Vagina (tissue), 2 donors: Measurements from ENCODE around the gene TPRX2.

Source experiments
- POLR2A ChIP-seq, 2 donors: fragments of 450-650 bp; IDR thresholded peaks; one replicate each; pipeline ENCODE4 v1.6.1; 2017; ENCODE audit warnings: antibody characterized with exemption in 2 of 2, mild to moderate bottlenecking in 2 of 2, moderate library complexity in 2 of 2
- POLR2AphosphoS5 ChIP-seq, 2 donors: sonication (generic); formaldehyde crosslinking; IDR thresholded peaks; one replicate each; pipeline ENCODE4 v1.9.0; 2017; ENCODE audit warnings: antibody characterized with exemption in 2 of 2, mild to moderate bottlenecking in 2 of 2, low read depth in 1 of 2; ENCODE audit not compliant: insufficient read depth in 1 of 2
- TF ChIP-seq, protein P1 (sequence below), 3 experiments: fragments of 450-650 bp in 2 of 3; fragments of 200-600 bp in 1 of 3; sonication (generic) in 1 of 3; IDR thresholded peaks; one replicate each; pipeline ENCODE4 v1.5.1; 2017 to 2019; ENCODE audit warnings: antibody characterized with exemption in 3 of 3, mild to moderate bottlenecking in 2 of 3, moderate library complexity in 2 of 3

DNA sequence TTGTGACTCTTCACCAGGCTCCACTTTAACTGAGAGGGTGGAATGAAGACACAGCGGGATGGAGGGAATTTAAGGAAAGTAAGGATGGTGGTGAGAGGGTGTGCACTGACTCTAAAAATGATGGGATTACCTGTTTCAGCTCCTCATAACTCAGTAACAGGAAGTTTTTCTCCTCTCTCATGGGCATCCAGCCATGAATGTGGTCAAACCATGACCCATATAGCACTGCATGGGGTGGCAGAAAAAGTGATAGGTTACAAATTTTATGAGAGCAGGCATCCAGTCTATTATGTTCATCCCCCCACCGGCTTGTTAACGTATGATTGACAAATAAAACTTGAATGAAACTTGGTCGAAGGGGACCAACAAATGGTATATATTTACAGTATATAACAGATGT, 19.9 kb downstream of the TPRX2 start:
- no peak for TF ChIP-seq POLR2A (IDR thresholded peaks at IDR 0.05)
- TF ChIP-seq, protein P1, sequence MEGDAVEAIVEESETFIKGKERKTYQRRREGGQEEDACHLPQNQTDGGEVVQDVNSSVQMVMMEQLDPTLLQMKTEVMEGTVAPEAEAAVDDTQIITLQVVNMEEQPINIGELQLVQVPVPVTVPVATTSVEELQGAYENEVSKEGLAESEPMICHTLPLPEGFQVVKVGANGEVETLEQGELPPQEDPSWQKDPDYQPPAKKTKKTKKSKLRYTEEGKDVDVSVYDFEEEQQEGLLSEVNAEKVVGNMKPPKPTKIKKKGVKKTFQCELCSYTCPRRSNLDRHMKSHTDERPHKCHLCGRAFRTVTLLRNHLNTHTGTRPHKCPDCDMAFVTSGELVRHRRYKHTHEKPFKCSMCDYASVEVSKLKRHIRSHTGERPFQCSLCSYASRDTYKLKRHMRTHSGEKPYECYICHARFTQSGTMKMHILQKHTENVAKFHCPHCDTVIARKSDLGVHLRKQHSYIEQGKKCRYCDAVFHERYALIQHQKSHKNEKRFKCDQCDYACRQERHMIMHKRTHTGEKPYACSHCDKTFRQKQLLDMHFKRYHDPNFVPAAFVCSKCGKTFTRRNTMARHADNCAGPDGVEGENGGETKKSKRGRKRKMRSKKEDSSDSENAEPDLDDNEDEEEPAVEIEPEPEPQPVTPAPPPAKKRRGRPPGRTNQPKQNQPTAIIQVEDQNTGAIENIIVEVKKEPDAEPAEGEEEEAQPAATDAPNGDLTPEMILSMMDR (IDR thresholded peaks at IDR 0.05), result no peak
- TF ChIP-seq POLR2AphosphoS5 (IDR thresholded peaks at IDR 0.05; ENCODE audit: insufficient read depth in 1 of 2, low read depth in 1 of 2), result no peak
